HepG2 (cell line): ENCODE measurements around the gene SRD5A1. TPM values are rescaled to one million over a fixed set of nuclear protein-coding genes. Genes with fewer than 3 reads are reported as not detected.

Experiments used
- ATAC-seq: fragments of 200-7000 bp; cut with Tn5 transposase; 3 replicates; pipeline ENCODE4 v1.9.1; 2020; ENCODE audit warnings: mild to moderate bottlenecking, moderate library complexity
- BruUV-seq: library from RNA; stranded (reverse); fragments of 400-500 nt; replicated peaks from 2 replicates; lab custom pipeline; 2021; lab: Mats Ljungman, UMichigan
- CTCF ChIA-PET: fragments of 300-600 bp; formaldehyde crosslinking; extraction: SDS; loops from one replicate; lab custom pipeline; 2021; ENCODE audit warnings: low total read pairs, inconsistent platforms, low intra/inter-chr PET ratio; lab: Yijun Ruan, JAX
- POLR2A ChIA-PET: fragments of 350-600 bp; sonication (Branson Sonifier 250); formaldehyde crosslinking; loops from one replicate; lab custom pipeline; 2020; ENCODE audit warnings: antibody characterized with exemption, inconsistent platforms; lab: Yijun Ruan, JAX
- DNase-seq: peaks from one replicate; pipeline ENCODE4 v3.0.0-alpha.2; 2015; ENCODE audit warnings: low spot score
- FAIRE-seq: peaks from 3 replicates; lab custom pipeline; 2011; peaks lifted over from hg19 to GRCh38; lab: Jason Lieb, UNC
- H2AFZ ChIP-seq: one replicate; pipeline ENCODE4 v1.6.1; 2011; ENCODE audit warnings: low read length, inconsistent platforms
- H3K27ac ChIP-seq: fragments of 300-600 bp; 3 replicates; pipeline ENCODE4 v1.8.0; 2011; ENCODE audit warnings: mixed run types, mild to moderate bottlenecking, mixed read lengths, low read length, inconsistent platforms; ENCODE audit not compliant: insufficient read depth; ENCODE audit errors: extremely low read length
- H3K27me3 ChIP-seq, 2 experiments: fragments of 200-600 bp in 1 of 2; 2 replicates in 1 of 2; 3 replicates in 1 of 2; pipeline versions ENCODE4 v1.6.0 to v1.8.0; 2011; ENCODE audit warnings: low read length in 2 of 2, mild to moderate bottlenecking in 2 of 2, moderate library complexity in 2 of 2, inconsistent platforms in 1 of 2; ENCODE audit not compliant: insufficient read depth in 2 of 2, control insufficient read depth in 1 of 2
- H3K36me3 ChIP-seq, 2 experiments: fragments of 200-600 bp in 1 of 2; replicated peaks in 1 of 2; 2 replicates in 1 of 2; 3 replicates in 1 of 2; pipeline versions ENCODE4 v1.5.1 to v1.8.0; 2011; ENCODE audit warnings: low read length in 2 of 2, inconsistent platforms in 1 of 2; ENCODE audit not compliant: insufficient read depth in 2 of 2, control insufficient read depth in 1 of 2
- H3K4me1 ChIP-seq: 2 replicates; pipeline ENCODE4 v1.5.1; 2012; ENCODE audit warnings: low read length, inconsistent platforms; ENCODE audit not compliant: insufficient read depth
- H3K4me2 ChIP-seq: 2 replicates; pipeline ENCODE4 v1.6.0; 2011; ENCODE audit warnings: low read depth, low read length, inconsistent platforms
- H3K4me3 ChIP-seq, 3 experiments: fragments of 200-600 bp in 1 of 3; sonication (generic), shearing (Covaris generic) in 1 of 3; replicated peaks in 1 of 3; 2 replicates each; pipeline ENCODE4 v1.5.1; 2011 to 2016; ENCODE audit warnings: low read length in 3 of 3, inconsistent platforms in 2 of 3, low read depth in 2 of 3, mild to moderate bottlenecking in 2 of 3, control low read depth in 1 of 3, mixed read lengths in 1 of 3; ENCODE audit not compliant: insufficient read depth in 1 of 3
- H3K79me2 ChIP-seq: one replicate; pipeline ENCODE4 v1.6.1; 2011; ENCODE audit warnings: low read length, inconsistent platforms; ENCODE audit not compliant: insufficient read depth
- H3K9ac ChIP-seq: 2 replicates; pipeline ENCODE4 v1.6.0; 2011; ENCODE audit warnings: mild to moderate bottlenecking, low read depth, low read length, inconsistent platforms; ENCODE audit not compliant: insufficient read depth
- H3K9me3 ChIP-seq: 2 replicates; pipeline ENCODE4 v1.5.1; 2012; ENCODE audit warnings: mild to moderate bottlenecking, low read length
- H4K20me1 ChIP-seq: 2 replicates; pipeline ENCODE4 v1.6.0; 2011; ENCODE audit warnings: inconsistent platforms, mild to moderate bottlenecking, low read length, moderate library complexity; ENCODE audit not compliant: insufficient read depth
- AGO2 ChIP-seq: fragments of 200-400 bp; formaldehyde crosslinking; optimal IDR thresholded peaks from 2 replicates; pipeline ENCODE3; 2017; ENCODE audit warnings: mild to moderate bottlenecking, low read depth, low read length, moderate library complexity
- FOXA1 ChIP-seq, 2 experiments: fragments of 450-650 bp in 1 of 2; sonication (generic) in 1 of 2; formaldehyde crosslinking in 1 of 2; IDR thresholded peaks; 2 replicates each; pipeline versions ENCODE4 v1.4.0 to v1.6.1; 2016 to 2020; ENCODE audit warnings: missing genetic modification reagents in 1 of 2
- ZNF24 ChIP-seq: fragments of 450-650 bp; IDR thresholded peaks from 2 replicates; pipeline ENCODE4 v1.6.1; 2017; ENCODE audit warnings: antibody characterized with exemption, mild to moderate bottlenecking
- ZNF280D ChIP-seq: sonication (generic); formaldehyde crosslinking; IDR thresholded peaks from 2 replicates; pipeline ENCODE4 v1.5.1; 2020; ENCODE audit warnings: mild to moderate bottlenecking, missing genetic modification reagents
- ZNF431 ChIP-seq: sonication (generic); formaldehyde crosslinking; IDR thresholded peaks from 2 replicates; pipeline ENCODE4 v1.9.0; 2022; ENCODE audit warnings: missing genetic modification reagents, low read depth, mild to moderate bottlenecking, borderline replicate concordance
- ZNF616 ChIP-seq: sonication (generic); formaldehyde crosslinking; IDR thresholded peaks from 2 replicates; pipeline ENCODE4 v1.5.0; 2020; ENCODE audit warnings: low read depth, mild to moderate bottlenecking, missing genetic modification reagents
- ZNF710 ChIP-seq: sonication (generic); formaldehyde crosslinking; IDR thresholded peaks from 2 replicates; pipeline ENCODE4 v1.5.0; 2020; ENCODE audit warnings: mild to moderate bottlenecking, missing genetic modification reagents, borderline replicate concordance
- ZSCAN31 ChIP-seq: sonication (generic); formaldehyde crosslinking; IDR thresholded peaks from 2 replicates; pipeline ENCODE4 v1.5.0; 2020; ENCODE audit warnings: low read depth, mild to moderate bottlenecking, missing genetic modification reagents
- whole genome bisulfite sequencing: methylation state at CpG from one replicate; pipeline ENCODE4 v1.1.6; 2017; ENCODE audit warnings: low lambda C conversion rate; 5-methylcytosine and 5-hydroxymethylcytosine counted together
- in situ Hi-C: cut with HindIII; loops from 2 replicates; pipeline ENCODE4 v1.10.0; 2017; ENCODE audit warnings: low pct_unique_long_range_greater_than_20kb; ENCODE audit not compliant: extremely low pct_ligation_motif_present
- intact Hi-C: fragments of 100-400 bp; cut with micrococcal nuclease; formaldehyde crosslinking; loops from one replicate; pipeline ENCODE4 v1.10.0; 2022; ENCODE audit not compliant: unreplicated experiment
- polyA plus RNA-seq, 8 experiments: library from polyadenylated mRNA; depleted of rRNA in 3 of 8; stranded (reverse) in 7 of 8; unstranded in 1 of 8; fragments of >200 nt; fragmentation: Illumina TruSeq in 4 of 8; extraction: Trizol in 4 of 8; gene quantifications; 2 replicates each; pipeline versions ENCODE4 v1.2.1 to v1.2.3, GENCODE V29; 2011 to 2016; ENCODE audit warnings: low read depth in 4 of 8, missing spikeins in 1 of 8, mixed read lengths in 1 of 8; ENCODE audit not compliant: insufficient read depth in 1 of 8
- total RNA-seq, 5 experiments: library from RNA; depleted of rRNA; stranded (reverse); fragments of >200 nt; fragmentation: Illumina TruSeq; extraction: Trizol; gene quantifications; 2 replicates each; pipeline ENCODE4 v1.2.3, GENCODE V29; 2016; ENCODE audit warnings: low read depth in 1 of 5

The SRD5A1 gene
- total and polyA plus RNA-seq, 2 of the 13 experiments (the other 11 are each of a cell fraction or from before 2014, with no cell fraction given), result 6.1 to 9.9 TPM

- Histone ChIP-seq H3K9me3 (no peaks in the 10 kb centered on the region), H3K36me3 (peaks cover 6 to 61% of the 10 kb centered on the region in 2 experiments; a peak in 4 of 5 replicates), H3K27ac (no peak overlapping the region), H3K4me1 (peaks cover 37% of the 10 kb centered on the region), H3K27me3 (no peaks in the 10 kb centered on the region)
- intact Hi-C loops, result no loop called here
- 97% methylated on average over 6 of the region's 6 CpGs for WGBS
- FAIRE-seq, result no peak
- no TSS peak for BruUV-seq
- TF ChIP-seq FOXA1 (IDR thresholded peaks at IDR 0.05), result no peak
- TF ChIP-seq FOXA1 (CRISPR knock-in tag; IDR thresholded peaks at IDR 0.05), result no peak
- no peak for TF ChIP-seq ZNF431 (CRISPR knock-in tag)
- TF ChIP-seq ZSCAN31 (CRISPR knock-in tag), result no peak
- TF ChIP-seq ZNF616 (CRISPR knock-in tag), result no peak
- TF ChIP-seq AGO2, result no peak
- no peak for TF ChIP-seq ZNF24
- TF ChIP-seq ZNF710 (CRISPR knock-in tag), result no peak
- TF ChIP-seq ZNF280D, result no peak
- TF ChIP-seq, all 625 proteins: peak for 0
- Histone ChIP-seq H3K4me2 (no peak overlapping the region), H2AFZ (no peak overlapping the region), H3K79me2 (peaks cover 96% of the 10 kb centered on the region), H4K20me1 (peaks cover 68% of the 10 kb centered on the region), H3K9ac (no peak overlapping the region), H3K4me3 (no peak overlapping the region)
- ChIA-PET POLR2A (no interaction called here), CTCF (no interaction called here)
- in situ Hi-C loops, result no loop called here
- ATAC-seq, result no peak
- no peak for DNase-seq
These were observed 88.8 kb downstream of the SRD5A1 start for GRCh38 chr5:6722015-6722414.
